B cell (primary cell): ENCODE data around the gene SLC35B2. TPM values are rescaled to one million over a fixed set of nuclear protein-coding genes. Genes with fewer than 3 reads are reported as not detected.

Experiments
- ATAC-seq: fragments of 200-7000 bp; cut with Tn5 transposase; one replicate; pipeline ENCODE4 v1.10.0; 2021; ENCODE audit warnings: low read depth, mild to moderate bottlenecking, moderate number of reproducible peaks, moderate library complexity
- CTCF ChIA-PET: fragments of 350-600 bp; sonication (Branson Sonifier 250); formaldehyde crosslinking; loops from one replicate; lab custom pipeline; 2021; ENCODE audit warnings: antibody characterized with exemption, inconsistent platforms; lab: Charles Lee
- POLR2A ChIA-PET: fragments of 350-600 bp; sonication (Branson Sonifier 250); formaldehyde crosslinking; loops from one replicate; lab custom pipeline; 2021; ENCODE audit warnings: antibody characterized with exemption; lab: Charles Lee
- DNase-seq: peaks from one replicate; pipeline ENCODE4 v3.0.0; 2013
- H2AFZ ChIP-seq: 2 replicates; pipeline ENCODE4 v1.6.1; 2012; ENCODE audit warnings: mild to moderate bottlenecking, low read depth, low read length; ENCODE audit not compliant: insufficient read depth, poor library complexity, severe bottlenecking
- H3K27ac ChIP-seq, 2 donors: 1 replicate in 1 of 2; 2 replicates in 1 of 2; pipeline ENCODE4 v1.5.1; 2012 to 2013; ENCODE audit warnings: low read length in 2 of 2, mild to moderate bottlenecking in 2 of 2, moderate library complexity in 1 of 2
- H3K27me3 ChIP-seq, 4 experiments: fragments of 200-600 bp in 1 of 4; sonication (generic) in 1 of 4; replicated peaks in 1 of 4; 1 replicate in 2 of 4; 2 replicates in 2 of 4; pipeline versions ENCODE4 v1.6.1 to v1.7.0; 2013 to 2016; ENCODE audit warnings: low read length in 3 of 4, mild to moderate bottlenecking in 2 of 4, mixed read lengths in 1 of 4, moderate library complexity in 1 of 4; ENCODE audit not compliant: insufficient read depth in 4 of 4, control insufficient read depth in 3 of 4; ENCODE audit errors: control extremely low read depth in 1 of 4
- H3K36me3 ChIP-seq, 2 experiments: replicated peaks in 1 of 2; 1 replicate in 1 of 2; 2 replicates in 1 of 2; pipeline versions ENCODE4 v1.6.1 to v1.7.1; 2013; ENCODE audit warnings: low read length in 1 of 2; ENCODE audit not compliant: insufficient read depth in 2 of 2, control insufficient read depth in 1 of 2; ENCODE audit errors: control extremely low read depth in 1 of 2, extremely low read depth in 1 of 2
- H3K4me1 ChIP-seq, 2 donors: fragments of 200-600 bp in 1 of 2; sonication (generic) in 1 of 2; 1 replicate in 1 of 2; 2 replicates in 1 of 2; pipeline versions ENCODE4 v1.5.1 to v1.6.1; 2013 to 2017; ENCODE audit warnings: low read length in 2 of 2; ENCODE audit not compliant: control insufficient read depth in 2 of 2, insufficient read depth in 2 of 2
- H3K4me2 ChIP-seq: replicated peaks from 2 replicates; pipeline ENCODE3; 2012; ENCODE audit warnings: mild to moderate bottlenecking, low read depth, low read length; ENCODE audit not compliant: poor library complexity, severe bottlenecking
- H3K4me3 ChIP-seq, 5 experiments: fragments of 200-600 bp in 1 of 5; sonication (generic) in 1 of 5; 1 replicate in 3 of 5; 2 replicates in 2 of 5; pipeline versions ENCODE4 v1.5.1 to v1.7.0; 2011 to 2016; ENCODE audit warnings: low read length in 4 of 5, mild to moderate bottlenecking in 4 of 5, low read depth in 2 of 5, control low read depth in 1 of 5, moderate library complexity in 1 of 5; ENCODE audit not compliant: insufficient read depth in 1 of 5; ENCODE audit errors: control extremely low read depth in 1 of 5, extremely low read depth in 1 of 5
- H3K79me2 ChIP-seq: fragments of 200-600 bp; sonication (generic); one replicate; pipeline ENCODE4 v1.6.0; 2016; ENCODE audit warnings: low read length; ENCODE audit not compliant: control insufficient read depth, insufficient read depth
- H3K9ac ChIP-seq: fragments of 200-600 bp; sonication (generic); 2 replicates; pipeline ENCODE4 v1.6.1; 2017; ENCODE audit warnings: mild to moderate bottlenecking, low read length, moderate library complexity
- H3K9me3 ChIP-seq, 3 donors: one replicate each; pipeline versions ENCODE4 v1.6.1 to v1.7.1; 2013; ENCODE audit warnings: low read length in 2 of 3; ENCODE audit not compliant: control insufficient read depth in 2 of 3, insufficient read depth in 1 of 3; ENCODE audit errors: control extremely low read depth in 1 of 3
- H4K20me1 ChIP-seq: 2 replicates; pipeline ENCODE4 v1.6.0; 2012; ENCODE audit warnings: mild to moderate bottlenecking, low read length; ENCODE audit not compliant: insufficient read depth, control insufficient read depth, poor library complexity, severe bottlenecking
- H3K27ac Mint-ChIP-seq: one replicate; pipeline ENCODE4 v1.8.0; 2021; ENCODE audit warnings: mixed read lengths
- H3K27me3 Mint-ChIP-seq: one replicate; pipeline ENCODE4 v1.8.0; 2021; ENCODE audit warnings: mixed read lengths
- H3K4me1 Mint-ChIP-seq: one replicate; pipeline ENCODE4 v1.8.0; 2021; ENCODE audit warnings: mixed read lengths
- H3K4me3 Mint-ChIP-seq: one replicate; pipeline ENCODE4 v1.8.0; 2021; ENCODE audit warnings: mixed read lengths
- H3K9me3 Mint-ChIP-seq: one replicate; pipeline ENCODE4 v1.8.0; 2022; ENCODE audit warnings: mixed read lengths; ENCODE audit not compliant: insufficient read depth
- EZH2 ChIP-seq: IDR thresholded peaks from 2 replicates; pipeline ENCODE4 v1.6.1; 2012; ENCODE audit warnings: borderline replicate concordance, low read depth, mild to moderate bottlenecking, moderate library complexity, low read length; ENCODE audit not compliant: insufficient read depth, poor library complexity, severe bottlenecking
- WGBS: methylation state at CpG from one replicate; pipeline ENCODE4 v1.1.5; 2013; ENCODE audit warnings: missing lambda C conversion rate; ENCODE audit not compliant: insufficient coverage; 5-methylcytosine and 5-hydroxymethylcytosine counted together
- intact Hi-C: fragments of 100-400 bp; cut with micrococcal nuclease; formaldehyde crosslinking; loops from one replicate; pipeline ENCODE4 v1.10.0; 2022
- polyA plus RNA-seq: library from polyadenylated mRNA; depleted of rRNA; stranded (reverse); fragments of >200 nt; gene quantifications from 2 replicates; pipeline ENCODE4 v1.2.3, GENCODE V29; 2012
- total RNA-seq, 2 donors: library from RNA; stranded (reverse); fragments of 120-200 nt in 1 of 2; gene quantifications; 1 replicate in 1 of 2; 2 replicates in 1 of 2; pipeline versions ENCODE4 v1.2.3 to v1.2.4, GENCODE V29; 2013 to 2022
- TF ChIP-seq, protein P1 (sequence below): fragments of 200-600 bp; IDR thresholded peaks from one replicate; pipeline ENCODE4 v1.8.0; 2022; ENCODE audit warnings: antibody characterized with exemption, mild to moderate bottlenecking

Gene SLC35B2
- total and polyA plus RNA-seq, 2 donors (not counting 1 experiment from before 2014, with no cell fraction given), result 30.0 to 35.2 TPM

- Histone ChIP-seq H3K27me3 (no peaks in the 10 kb centered on the region), H3K27ac (no peak overlapping the region), H3K4me1 (peaks cover 12 to 36% of the 10 kb centered on the region in 2 donors), H3K4me3 (peak overlapping the region in 1 of 5 experiments; percentile 5), H3K4me2 (peak overlapping the region; percentile 97), H4K20me1 (peaks cover 67% of the 10 kb centered on the region), H3K79me2 (peaks cover 40% of the 10 kb centered on the region), H2AFZ (no peak overlapping the region), H3K9me3 (no peaks in the 10 kb centered on the region), H3K9ac (no peak overlapping the region), H3K36me3 (peaks cover 9 to 62% of the 10 kb centered on the region in 2 experiments)
- Mint-ChIP-seq H3K4me1 (peaks cover 61% of the 10 kb centered on the region), H3K27ac (peak overlapping the region; percentile 95), H3K4me3 (peak overlapping the region; percentile 96), H3K9me3 (no peaks in the 10 kb centered on the region), H3K27me3 (no peaks in the 10 kb centered on the region)
- intact Hi-C loops, result loop anchor here (5.0 kb wide), 1 partner anchor 122 kb away; the partner anchor contains the start of genes MRPL14 and TMEM63B
- no peak for TF ChIP-seq EZH2
- TF ChIP-seq, protein P1, sequence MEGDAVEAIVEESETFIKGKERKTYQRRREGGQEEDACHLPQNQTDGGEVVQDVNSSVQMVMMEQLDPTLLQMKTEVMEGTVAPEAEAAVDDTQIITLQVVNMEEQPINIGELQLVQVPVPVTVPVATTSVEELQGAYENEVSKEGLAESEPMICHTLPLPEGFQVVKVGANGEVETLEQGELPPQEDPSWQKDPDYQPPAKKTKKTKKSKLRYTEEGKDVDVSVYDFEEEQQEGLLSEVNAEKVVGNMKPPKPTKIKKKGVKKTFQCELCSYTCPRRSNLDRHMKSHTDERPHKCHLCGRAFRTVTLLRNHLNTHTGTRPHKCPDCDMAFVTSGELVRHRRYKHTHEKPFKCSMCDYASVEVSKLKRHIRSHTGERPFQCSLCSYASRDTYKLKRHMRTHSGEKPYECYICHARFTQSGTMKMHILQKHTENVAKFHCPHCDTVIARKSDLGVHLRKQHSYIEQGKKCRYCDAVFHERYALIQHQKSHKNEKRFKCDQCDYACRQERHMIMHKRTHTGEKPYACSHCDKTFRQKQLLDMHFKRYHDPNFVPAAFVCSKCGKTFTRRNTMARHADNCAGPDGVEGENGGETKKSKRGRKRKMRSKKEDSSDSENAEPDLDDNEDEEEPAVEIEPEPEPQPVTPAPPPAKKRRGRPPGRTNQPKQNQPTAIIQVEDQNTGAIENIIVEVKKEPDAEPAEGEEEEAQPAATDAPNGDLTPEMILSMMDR, result no peak
- CTCF ChIA-PET, result interaction anchor here (1.1 to 2.5 kb wide), 2 partner anchors 13 to 77 kb away, joined by 3 to 11 read pairs; no protein-coding TSS in a partner anchor
- DNase-seq (no peak), ATAC-seq (no peak)
- POLR2A ChIA-PET, result interaction anchor here (0.6 to 5.2 kb wide), 2 partner anchors 14 to 28 kb away, joined by 4 to 105 read pairs; partner anchors contain the start of gene NFKBIE
- 79% methylated on average over 6 of the region's 9 CpGs for WGBS
Measured at GRCh38 chr6:44249082-44249748, 8.1 kb downstream of the SLC35B2 start.

GRCh38 chr6:44248579-44248978 is 8.7 kb downstream of the SLC35B2 start:
- WGBS, result no CpG with 5 or more reads among the region's 1 CpG
- DNase-seq (no peak), ATAC-seq (no peak)
- intact Hi-C loops, result loop anchor here (5.0 kb wide), 1 partner anchor 121 kb away; the partner anchor contains the start of genes MRPL14 and TMEM63B
- Mint-ChIP-seq H3K4me1 (peaks cover 56% of the 10 kb centered on the region), H3K27ac (peak overlapping the region; percentile 95), H3K9me3 (no peaks in the 10 kb centered on the region), H3K27me3 (no peaks in the 10 kb centered on the region), H3K4me3 (peak overlapping the region; percentile 96)
- H3K4me2 ChIP-seq, result peak overlapping the region; percentile 97
- no peaks in the 10 kb centered on the region for H3K9me3 ChIP-seq
- CTCF ChIA-PET, result interaction anchor here (0.9 to 7.6 kb wide), 5 partner anchors 7 to 76 kb away, joined by 3 to 68 read pairs (median 3); partner anchors contain the start of genes AARS2 and SLC35B2
- H3K4me1 ChIP-seq, result peaks cover 12 to 32% of the 10 kb centered on the region in 2 donors
- peaks cover 61% of the 10 kb centered on the region for H4K20me1 ChIP-seq
- H3K36me3 ChIP-seq, result peaks cover 9 to 56% of the 10 kb centered on the region in 2 experiments
- POLR2A ChIA-PET, result interaction anchor here (1.0 to 5.2 kb wide), 2 partner anchors 12 to 14 kb away, joined by 3 to 105 read pairs; partner anchors contain the start of gene NFKBIE
- no peak overlapping the region for H2AFZ ChIP-seq
- H3K9ac ChIP-seq, result peak overlapping the region; percentile 99
- TF ChIP-seq, protein P1, result no peak
- TF ChIP-seq EZH2, result no peak
- H3K27ac ChIP-seq, result peak overlapping the region; percentile 93 to 99
- H3K79me2 ChIP-seq, result peaks cover 40% of the 10 kb centered on the region
- H3K27me3 ChIP-seq, result no peaks in the 10 kb centered on the region
- peak overlapping the region in 4 of 5 experiments; percentile 86 to 100 (median 99) for H3K4me3 ChIP-seq
